Measurements from ENCODE around the gene GNAO1.
"Not testable (repeated sequence)": the region's sequence is repeated elsewhere in the genome, so short reads cannot be mapped to it uniquely, and the experiment has no call there.

Gene GNAO1

DNA sequence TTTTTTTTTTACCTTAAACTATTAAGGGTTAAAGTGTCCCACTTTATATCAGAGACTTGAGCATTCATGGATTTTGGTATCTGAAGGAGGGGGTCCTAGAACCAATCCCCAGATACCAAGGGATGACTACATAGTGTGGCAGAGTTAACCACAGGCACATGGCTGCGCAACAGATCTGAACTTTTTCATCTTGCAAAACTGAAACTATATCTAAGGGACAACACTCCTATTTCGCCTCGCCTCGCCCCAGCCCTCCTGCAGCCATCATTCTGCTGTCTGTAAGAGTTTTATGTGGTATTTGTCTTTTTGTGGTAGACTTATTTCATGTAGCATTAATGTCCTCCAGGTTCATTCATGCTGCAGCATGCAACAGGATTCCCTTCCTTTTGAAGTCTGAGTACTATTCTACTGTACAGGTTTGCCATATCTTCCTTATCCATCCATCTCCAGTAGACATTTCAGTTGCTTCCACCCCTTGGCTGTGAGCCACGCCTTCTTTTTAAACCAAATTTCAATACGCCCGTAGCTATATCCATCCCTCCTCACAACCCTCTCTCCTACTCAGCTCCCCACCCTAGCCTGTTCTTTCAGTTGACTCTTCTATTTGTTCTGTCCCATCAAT is 180.8 kb downstream of the GNAO1 start:
- in situ Hi-C loops (cut with MboI; ENCODE audit: low sequenced_read_pairs, unreplicated experiment) = no loop called here
- TF ChIP-seq, protein P1, sequence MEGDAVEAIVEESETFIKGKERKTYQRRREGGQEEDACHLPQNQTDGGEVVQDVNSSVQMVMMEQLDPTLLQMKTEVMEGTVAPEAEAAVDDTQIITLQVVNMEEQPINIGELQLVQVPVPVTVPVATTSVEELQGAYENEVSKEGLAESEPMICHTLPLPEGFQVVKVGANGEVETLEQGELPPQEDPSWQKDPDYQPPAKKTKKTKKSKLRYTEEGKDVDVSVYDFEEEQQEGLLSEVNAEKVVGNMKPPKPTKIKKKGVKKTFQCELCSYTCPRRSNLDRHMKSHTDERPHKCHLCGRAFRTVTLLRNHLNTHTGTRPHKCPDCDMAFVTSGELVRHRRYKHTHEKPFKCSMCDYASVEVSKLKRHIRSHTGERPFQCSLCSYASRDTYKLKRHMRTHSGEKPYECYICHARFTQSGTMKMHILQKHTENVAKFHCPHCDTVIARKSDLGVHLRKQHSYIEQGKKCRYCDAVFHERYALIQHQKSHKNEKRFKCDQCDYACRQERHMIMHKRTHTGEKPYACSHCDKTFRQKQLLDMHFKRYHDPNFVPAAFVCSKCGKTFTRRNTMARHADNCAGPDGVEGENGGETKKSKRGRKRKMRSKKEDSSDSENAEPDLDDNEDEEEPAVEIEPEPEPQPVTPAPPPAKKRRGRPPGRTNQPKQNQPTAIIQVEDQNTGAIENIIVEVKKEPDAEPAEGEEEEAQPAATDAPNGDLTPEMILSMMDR (IDR thresholded peaks at IDR 0.05; ENCODE audit: borderline replicate concordance, control extremely low read depth, extremely low read depth, insufficient read depth, missing control alignments) = no peak
- DNase-seq (ENCODE audit: low spot score) = no peak

DNA sequence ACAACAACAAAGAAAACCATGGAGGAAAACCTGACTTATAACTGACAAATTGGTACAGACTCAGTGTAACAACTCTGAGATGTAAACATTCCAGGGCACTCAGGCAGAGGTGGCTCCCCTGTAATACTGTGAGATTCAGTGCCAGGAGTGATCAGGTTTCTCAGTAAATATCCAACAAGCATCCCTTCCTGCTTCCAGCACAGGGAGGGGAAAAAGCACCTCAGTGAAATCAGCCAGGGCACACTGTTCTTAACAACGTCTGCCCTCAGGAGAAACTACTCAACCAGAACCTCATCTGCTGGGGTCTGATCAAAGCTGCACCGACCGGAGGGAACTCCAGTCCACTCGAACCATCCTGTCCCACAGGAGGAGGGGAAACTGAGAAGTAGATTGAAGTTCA is 181.7 kb downstream of the GNAO1 start:
- DNase-seq (ENCODE audit: low spot score) = no peak
- in situ Hi-C loops (cut with MboI; ENCODE audit: low sequenced_read_pairs, unreplicated experiment) = no loop called here
- TF ChIP-seq, protein P1 (IDR thresholded peaks at IDR 0.05; ENCODE audit: borderline replicate concordance, control extremely low read depth, extremely low read depth, insufficient read depth, missing control alignments) = no peak

DNA sequence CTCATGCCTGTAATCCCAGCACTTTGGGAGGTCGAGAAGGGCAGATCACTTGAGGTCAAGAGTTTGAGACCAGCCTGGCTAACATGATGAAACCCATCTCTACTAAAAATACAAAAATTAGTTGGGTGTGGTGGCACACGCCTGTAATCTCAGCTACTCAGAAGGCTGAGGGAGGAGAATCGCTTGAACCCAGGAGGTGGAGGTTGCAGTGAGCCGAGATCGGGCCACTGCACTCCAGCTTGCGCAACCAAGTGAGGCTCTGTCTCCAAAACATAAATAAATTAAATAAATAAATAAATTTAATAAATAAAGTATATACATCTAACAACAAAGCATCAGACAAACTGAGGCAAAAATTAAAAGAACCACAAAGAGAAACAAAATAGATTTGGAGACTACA is 184.5 kb downstream of the GNAO1 start:
- DNase-seq (ENCODE audit: low spot score); in situ Hi-C loops (cut with MboI; ENCODE audit: low sequenced_read_pairs, unreplicated experiment): not testable (repeated sequence)

DNA sequence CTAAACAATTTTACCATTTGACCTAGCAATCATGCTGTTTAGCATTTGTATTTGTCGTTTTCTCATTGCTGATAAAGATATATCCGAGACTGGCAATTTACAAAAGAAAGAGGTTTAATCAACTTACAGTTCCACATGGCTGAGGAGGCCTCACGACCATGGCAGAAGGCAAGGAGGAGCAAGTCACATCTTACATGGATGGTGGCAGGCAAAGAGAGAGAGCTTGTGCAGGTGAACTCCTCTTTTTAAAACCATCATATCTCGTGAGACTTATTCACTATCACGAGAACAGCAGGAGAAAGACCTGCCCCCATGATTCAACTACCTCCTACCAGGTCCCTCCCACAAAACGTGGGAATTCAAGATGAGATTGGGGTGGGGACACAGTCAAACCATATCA is 187.8 kb downstream of the GNAO1 start:
- in situ Hi-C loops (cut with MboI; ENCODE audit: low sequenced_read_pairs, unreplicated experiment); DNase-seq (ENCODE audit: low spot score): not testable (repeated sequence)

DNA sequence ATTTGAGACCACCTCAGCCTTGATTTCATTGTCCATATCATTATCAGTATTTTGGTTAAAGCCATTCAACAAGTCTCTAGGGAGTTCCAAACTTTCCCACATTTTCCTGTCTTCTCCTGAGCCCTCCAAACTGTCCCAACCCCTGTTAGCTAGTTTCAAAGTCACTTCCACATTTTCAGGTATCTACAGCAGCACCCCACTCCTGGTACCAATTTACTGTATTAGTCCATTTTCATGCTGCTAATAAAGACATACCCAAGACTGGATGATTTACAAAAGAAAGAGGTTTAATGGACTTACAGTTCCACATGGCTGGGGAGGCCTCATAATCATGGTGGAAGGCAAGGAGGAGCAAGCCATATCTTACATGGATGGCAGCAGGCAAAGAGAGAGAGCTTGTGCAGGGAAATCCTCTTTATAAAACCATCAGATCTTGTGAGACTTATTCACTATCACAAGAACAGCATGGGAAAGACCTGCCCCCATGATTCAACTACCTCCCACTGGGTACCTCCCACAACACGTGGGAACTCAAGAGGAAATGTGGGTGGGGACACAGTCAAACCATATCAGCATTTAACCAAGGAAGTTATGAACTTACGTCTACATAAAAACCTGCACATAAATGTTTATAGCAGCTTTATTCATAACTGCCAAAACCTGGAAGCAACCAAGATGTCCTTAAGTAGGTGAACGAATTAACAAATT is 189.6 kb downstream of the GNAO1 start:
- DNase-seq (ENCODE audit: low spot score); in situ Hi-C loops (cut with MboI; ENCODE audit: low sequenced_read_pairs, unreplicated experiment): not testable (repeated sequence)

DNA sequence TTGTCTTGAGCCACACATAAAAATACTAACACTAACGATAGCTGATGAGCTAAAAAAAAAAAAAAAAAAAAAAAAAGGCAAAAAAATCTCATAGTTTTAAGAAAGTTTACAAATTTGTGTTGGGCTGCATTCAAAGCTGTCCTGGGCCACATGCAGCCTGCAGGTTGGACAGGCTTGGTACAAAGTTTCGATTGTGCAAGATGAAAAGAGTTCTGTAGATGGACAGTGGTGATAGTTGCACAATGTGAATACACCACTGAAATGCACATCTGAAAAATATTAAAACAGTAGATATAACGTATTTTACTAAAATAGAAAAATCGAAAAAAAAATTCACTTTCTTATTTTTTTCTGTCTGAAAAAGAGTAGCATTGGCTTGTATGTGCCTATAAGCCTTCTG is 191.2 kb downstream of the GNAO1 start:
- DNase-seq (ENCODE audit: low spot score) = no peak
- in situ Hi-C loops (cut with MboI; ENCODE audit: low sequenced_read_pairs, unreplicated experiment) = no loop called here
- TF ChIP-seq, protein P1 (IDR thresholded peaks at IDR 0.05; ENCODE audit: borderline replicate concordance, control extremely low read depth, extremely low read depth, insufficient read depth, missing control alignments) = no peak

DNA sequence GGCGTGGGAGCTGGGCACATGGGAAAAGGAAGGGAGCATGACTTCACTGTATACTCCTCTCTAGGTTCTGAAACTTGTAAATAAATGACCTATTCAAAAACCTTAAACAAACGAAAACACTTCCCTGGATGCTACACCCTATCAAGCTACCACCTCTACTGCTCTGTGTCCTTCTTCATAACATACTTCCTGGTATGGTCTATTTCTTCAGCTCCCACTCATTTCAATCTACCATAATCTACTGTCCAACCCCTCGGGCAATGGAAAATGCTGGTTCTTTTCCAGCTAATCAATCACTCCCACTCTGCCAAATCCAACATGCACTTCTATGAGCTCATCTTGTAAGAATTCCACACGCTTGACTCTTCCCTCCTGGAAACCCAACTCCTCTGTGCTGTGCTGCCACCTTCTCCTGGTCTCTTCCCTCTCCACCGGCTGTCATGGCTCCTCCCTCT is 191.6 kb downstream of the GNAO1 start:
- no peak for DNase-seq (ENCODE audit: low spot score)
- TF ChIP-seq, protein P1 (IDR thresholded peaks at IDR 0.05; ENCODE audit: borderline replicate concordance, control extremely low read depth, extremely low read depth, insufficient read depth, missing control alignments) = no peak

DNA sequence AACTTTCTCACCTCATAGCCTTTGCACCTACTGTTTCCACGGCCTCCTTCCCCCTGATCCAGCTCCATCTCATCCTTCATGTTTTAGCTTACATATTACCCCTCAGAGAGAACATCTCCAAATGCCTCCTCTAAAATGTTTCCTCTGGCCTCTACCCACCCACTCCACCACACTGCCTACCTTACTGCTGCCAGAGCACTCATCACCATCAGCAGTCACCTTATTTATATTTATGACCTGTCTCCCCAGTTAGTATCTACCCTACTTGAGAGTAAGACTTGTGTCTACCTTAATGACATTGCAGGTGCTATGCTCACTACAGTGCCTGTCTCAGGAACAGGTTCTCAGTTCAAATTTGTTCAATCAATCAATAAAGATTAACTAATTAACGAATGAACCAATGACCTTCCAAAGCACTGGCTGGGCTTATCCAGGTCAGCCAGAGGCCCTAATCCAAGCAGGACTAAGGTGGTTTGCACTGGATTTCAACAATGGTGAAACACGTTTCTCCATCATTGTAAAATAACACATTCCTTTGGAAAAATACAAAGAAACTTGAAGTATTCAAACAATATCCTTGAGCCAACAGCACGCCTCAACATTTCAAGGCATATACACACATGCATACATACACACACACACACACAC is 192.9 kb downstream of the GNAO1 start:
- TF ChIP-seq, protein P1 (IDR thresholded peaks at IDR 0.05; ENCODE audit: borderline replicate concordance, control extremely low read depth, extremely low read depth, insufficient read depth, missing control alignments) = no peak
- no peak for DNase-seq (ENCODE audit: low spot score)
- in situ Hi-C loops (cut with MboI; ENCODE audit: low sequenced_read_pairs, unreplicated experiment) = no loop called here

More for the DNA sequence above, 191.6 kb downstream of the GNAO1 start:
- in situ Hi-C loops (cut with MboI; ENCODE audit: low sequenced_read_pairs, unreplicated experiment) = no loop called here

All from GM13976 (cell line).